ENCODE results near the gene DNAJB6. TPM values are rescaled to one million over a fixed set of nuclear protein-coding genes. Genes with fewer than 3 reads are reported as not detected.

The DNAJB6 gene
- total and polyA plus RNA-seq, 2 donors (not counting 3 experiments of a cell fraction or from before 2014, with no cell fraction given), result 69.6 to 135 TPM

DNA sequence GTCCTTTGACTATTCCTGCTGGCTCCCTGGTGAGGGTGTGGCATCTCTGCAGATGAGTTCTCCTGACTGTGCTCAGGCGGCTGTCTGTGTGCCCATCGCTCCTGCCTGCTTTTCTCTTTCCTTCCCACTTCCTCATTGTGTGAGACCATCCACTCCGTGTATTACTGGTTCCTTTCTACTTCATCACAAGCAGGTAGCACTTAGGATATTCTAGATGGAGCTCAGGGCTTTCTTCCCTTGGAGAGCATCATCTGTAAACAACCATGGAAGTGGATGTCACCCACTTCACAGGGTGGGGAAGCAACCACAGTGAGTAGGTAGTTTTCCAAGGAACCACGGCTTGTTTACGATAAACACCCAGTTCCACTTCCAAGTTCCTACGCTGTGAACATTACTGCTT, 15.7 kb downstream of the DNAJB6 start:
- H3K4me2 ChIP-seq (ENCODE audit: insufficient read depth, low read length), result no peak overlapping the region
- POLR2A ChIA-PET, result no interaction called here
- H3K9me3 ChIP-seq (replicated peaks; ENCODE audit: control insufficient read depth, insufficient read depth, low read length), result no peaks in the 10 kb centered on the region
- no TSS peak for BruUV-seq (replicated peaks)
- intact Hi-C loops (cut with micrococcal nuclease), result no loop called here
- dilution Hi-C loops (cut with MboI; ENCODE audit: extremely low pct_ligation_motif_present, low sequenced_read_pairs), result no loop called here
- no peaks in the 10 kb centered on the region for H3K9me1 ChIP-seq (replicated peaks; ENCODE audit: control insufficient read depth, extremely low read depth, insufficient read depth, low read length)
- H3K27me3 ChIP-seq (ENCODE audit: control insufficient read depth in 2 of 2, insufficient read depth in 2 of 2, low read length in 2 of 2), result no peaks in the 10 kb centered on the region
- peaks cover 14% of the 10 kb centered on the region for H4K20me1 ChIP-seq (replicated peaks; ENCODE audit: control insufficient read depth, extremely low read depth, insufficient read depth, low read length)
- DNase-seq (ENCODE audit: low read depth, low spot score), result no peak
- peaks cover 100% of the 10 kb centered on the region for H3K79me2 ChIP-seq (ENCODE audit: control insufficient read depth, insufficient read depth, low read length)
- no peak overlapping the region for H3K9ac ChIP-seq (replicated peaks; ENCODE audit: extremely low read depth, insufficient read depth, low read length)
- H3K4me3 ChIP-seq (replicated peaks in 1 of 3; ENCODE audit: insufficient read depth in 1 of 3, low read depth in 1 of 3, low read length in 3 of 3), result no peak overlapping the region
- no peak for TF ChIP-seq JUN (IDR thresholded peaks at IDR 0.05; ENCODE audit: borderline replicate concordance, insufficient read depth, insufficient read length, low read depth)
- TF ChIP-seq, protein P1, sequence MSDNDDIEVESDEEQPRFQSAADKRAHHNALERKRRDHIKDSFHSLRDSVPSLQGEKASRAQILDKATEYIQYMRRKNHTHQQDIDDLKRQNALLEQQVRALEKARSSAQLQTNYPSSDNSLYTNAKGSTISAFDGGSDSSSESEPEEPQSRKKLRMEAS (IDR thresholded peaks at IDR 0.05; ENCODE audit: insufficient read depth, insufficient read length), result no peak
- TF ChIP-seq POLR2A (IDR thresholded peaks at IDR 0.05; ENCODE audit: low read depth, low read length), result no peak
- H3K36me3 ChIP-seq (ENCODE audit: control insufficient read depth in 2 of 2, extremely low read depth in 1 of 2, insufficient read depth in 2 of 2, low read length in 2 of 2), result peaks cover 0 to 3% of the 10 kb centered on the region in 2 experiments
- no peak overlapping the region for H3K27ac ChIP-seq (ENCODE audit: insufficient read depth, low read depth, low read length)
- H3K4me1 ChIP-seq (ENCODE audit: control insufficient read depth, extremely low read depth, insufficient read depth, low read length), result no peaks in the 10 kb centered on the region
- CTCF ChIA-PET, result interaction anchor here (1.0 to 1.3 kb wide), 2 partner anchors 10 to 14 kb away, joined by 3 read pairs; no protein-coding TSS in a partner anchor
- no peak overlapping the region for H2AFZ ChIP-seq (ENCODE audit: low read depth, low read length)
- FAIRE-seq, result no peak

DNA sequence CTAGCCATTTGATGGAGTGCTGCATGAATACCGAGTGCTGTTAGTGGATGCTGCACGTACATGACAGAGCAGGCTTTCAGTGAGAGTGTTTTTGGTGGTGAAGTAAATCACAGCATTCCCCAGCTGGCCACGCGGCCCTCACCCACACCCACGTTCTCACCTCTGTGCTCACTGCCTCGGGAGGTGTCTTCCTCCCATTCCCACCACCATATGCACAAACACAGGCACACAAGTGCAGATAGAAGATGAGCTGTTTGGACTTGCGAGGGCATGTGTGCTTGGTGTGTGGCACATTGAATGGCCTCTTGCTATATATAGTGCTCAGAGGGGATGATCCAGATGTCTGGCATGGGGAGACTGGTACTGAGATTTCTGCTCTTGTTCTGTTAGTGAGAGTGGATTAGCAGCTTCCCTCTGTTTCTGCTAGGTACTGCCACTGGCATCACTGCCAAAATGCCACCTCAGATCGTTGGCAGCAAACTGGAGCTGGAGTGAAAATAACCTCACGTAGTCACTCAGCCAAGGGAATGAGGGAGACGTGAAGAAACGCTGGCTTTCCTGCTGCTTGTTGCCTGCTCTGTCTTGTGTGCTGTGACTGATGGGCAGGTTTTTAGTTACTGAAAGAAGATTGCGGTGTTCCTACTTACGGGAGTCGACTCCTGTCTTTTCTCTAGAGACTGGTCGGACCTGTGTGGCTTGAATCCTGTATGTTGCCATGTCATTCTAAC, 19.1 kb downstream of the DNAJB6 start:
- H3K9me1 ChIP-seq (replicated peaks; ENCODE audit: control insufficient read depth, extremely low read depth, insufficient read depth, low read length), result no peaks in the 10 kb centered on the region
- H3K4me3 ChIP-seq (replicated peaks in 1 of 3; ENCODE audit: insufficient read depth in 1 of 3, low read depth in 1 of 3, low read length in 3 of 3), result no peak overlapping the region
- peaks cover 100% of the 10 kb centered on the region for H3K79me2 ChIP-seq (ENCODE audit: control insufficient read depth, insufficient read depth, low read length)
- H3K27me3 ChIP-seq (ENCODE audit: control insufficient read depth in 2 of 2, insufficient read depth in 2 of 2, low read length in 2 of 2), result no peaks in the 10 kb centered on the region
- peaks cover 3 to 15% of the 10 kb centered on the region in 2 experiments for H3K36me3 ChIP-seq (ENCODE audit: control insufficient read depth in 2 of 2, extremely low read depth in 1 of 2, insufficient read depth in 2 of 2, low read length in 2 of 2)
- intact Hi-C loops (cut with micrococcal nuclease), result no loop called here
- dilution Hi-C loops (cut with MboI; ENCODE audit: extremely low pct_ligation_motif_present, low sequenced_read_pairs), result no loop called here
- TF ChIP-seq, protein P1 (IDR thresholded peaks at IDR 0.05; ENCODE audit: insufficient read depth, insufficient read length), result no peak
- TF ChIP-seq GATA2 (IDR thresholded peaks at IDR 0.05; ENCODE audit: insufficient read depth, insufficient read length, low read depth, low read length) (no peak), POLR2A (IDR thresholded peaks at IDR 0.05; ENCODE audit: low read depth, low read length) (no peak), FOS (IDR thresholded peaks at IDR 0.05; ENCODE audit: borderline replicate concordance, insufficient read depth, low read length) (no peak)
- FAIRE-seq (no peak), DNase-seq (ENCODE audit: low read depth, low spot score) (no peak)
- ChIA-PET CTCF (interaction anchor here (0.9 to 1.5 kb wide), 5 partner anchors 8 to 17 kb away, joined by 3 to 4 read pairs (median 3); no protein-coding TSS in a partner anchor), POLR2A (no interaction called here)
- H3K9me3 ChIP-seq (replicated peaks; ENCODE audit: control insufficient read depth, insufficient read depth, low read length), result no peaks in the 10 kb centered on the region
- BruUV-seq (replicated peaks), result no TSS peak
- H3K27ac ChIP-seq (ENCODE audit: insufficient read depth, low read depth, low read length), result no peak overlapping the region
- no peak overlapping the region for H3K9ac ChIP-seq (replicated peaks; ENCODE audit: extremely low read depth, insufficient read depth, low read length)
- H3K4me2 ChIP-seq (ENCODE audit: insufficient read depth, low read length), result no peak overlapping the region
- no peak overlapping the region for H2AFZ ChIP-seq (ENCODE audit: low read depth, low read length)
- no peaks in the 10 kb centered on the region for H3K4me1 ChIP-seq (ENCODE audit: control insufficient read depth, extremely low read depth, insufficient read depth, low read length)
- peaks cover 6% of the 10 kb centered on the region for H4K20me1 ChIP-seq (replicated peaks; ENCODE audit: control insufficient read depth, extremely low read depth, insufficient read depth, low read length)
